ENCODE results near the gene SLC8A1.

Gene SLC8A1

GRCh38 chr2:40406485-40407289, 45.2 kb downstream of the SLC8A1 start:
- no peaks in the 10 kb centered on the region for H3K4me1 ChIP-seq (ENCODE audit: insufficient read depth, low read length, poor library complexity, severe bottlenecking)
- H3K9me2 ChIP-seq (replicated peaks; ENCODE audit: low read depth, low read length): no peaks in the 10 kb centered on the region
- H3K9me3 ChIP-seq (ENCODE audit: insufficient read depth, low read depth, low read length): no peaks in the 10 kb centered on the region
- no peaks in the 10 kb centered on the region for H3K36me3 ChIP-seq (ENCODE audit: insufficient read depth, low read length)
- no peaks in the 10 kb centered on the region for H3F3A ChIP-seq (ENCODE audit: low read depth)
- H3K4me3 ChIP-seq (ENCODE audit: low read length, poor library complexity, severe bottlenecking): no peak overlapping the region
- H3K9ac ChIP-seq (ENCODE audit: low read depth, low read length, poor library complexity, severe bottlenecking): no peak overlapping the region
- no peak overlapping the region for H3K4me2 ChIP-seq (ENCODE audit: low read depth, low read length, poor library complexity, severe bottlenecking)
- H4K20me1 ChIP-seq (ENCODE audit: insufficient read depth, low read length, poor library complexity, severe bottlenecking): no peaks in the 10 kb centered on the region
- TF ChIP-seq CTCF (conservative IDR thresholded peaks at IDR 0.05; ENCODE audit: low read length): no peak
- no peaks in the 10 kb centered on the region for H3K79me2 ChIP-seq (ENCODE audit: insufficient read depth, low read length)
- no peak overlapping the region for H2AFZ ChIP-seq (ENCODE audit: low read length)
- H3K27me3 ChIP-seq (ENCODE audit: insufficient read depth, low read length, poor library complexity, severe bottlenecking): no peaks in the 10 kb centered on the region

- Histone ChIP-seq H3K79me2 (ENCODE audit: insufficient read depth, low read length) (no peaks in the 10 kb centered on the region), H2AFZ (ENCODE audit: low read length) (no peak overlapping the region), H3K36me3 (ENCODE audit: insufficient read depth, low read length) (no peaks in the 10 kb centered on the region), H3K9me2 (replicated peaks; ENCODE audit: low read depth, low read length) (no peaks in the 10 kb centered on the region), H4K20me1 (ENCODE audit: insufficient read depth, low read length, poor library complexity, severe bottlenecking) (no peaks in the 10 kb centered on the region), H3K4me2 (ENCODE audit: low read depth, low read length, poor library complexity, severe bottlenecking) (no peak overlapping the region), H3F3A (ENCODE audit: low read depth) (no peaks in the 10 kb centered on the region), H3K9ac (ENCODE audit: low read depth, low read length, poor library complexity, severe bottlenecking) (no peak overlapping the region), H3K4me1 (ENCODE audit: insufficient read depth, low read length, poor library complexity, severe bottlenecking) (no peaks in the 10 kb centered on the region), H3K4me3 (ENCODE audit: low read length, poor library complexity, severe bottlenecking) (no peak overlapping the region), H3K9me3 (ENCODE audit: insufficient read depth, low read depth, low read length) (no peaks in the 10 kb centered on the region), H3K27me3 (ENCODE audit: insufficient read depth, low read length, poor library complexity, severe bottlenecking) (no peaks in the 10 kb centered on the region)
- TF ChIP-seq EZH2phosphoT487 (IDR thresholded peaks at IDR 0.05; ENCODE audit: borderline replicate concordance) (no peak), CTCF (conservative IDR thresholded peaks at IDR 0.05; ENCODE audit: low read length) (no peak)
Observed at GRCh38 chr2:40405465-40405864, 46.4 kb downstream of the SLC8A1 start.

DNA sequence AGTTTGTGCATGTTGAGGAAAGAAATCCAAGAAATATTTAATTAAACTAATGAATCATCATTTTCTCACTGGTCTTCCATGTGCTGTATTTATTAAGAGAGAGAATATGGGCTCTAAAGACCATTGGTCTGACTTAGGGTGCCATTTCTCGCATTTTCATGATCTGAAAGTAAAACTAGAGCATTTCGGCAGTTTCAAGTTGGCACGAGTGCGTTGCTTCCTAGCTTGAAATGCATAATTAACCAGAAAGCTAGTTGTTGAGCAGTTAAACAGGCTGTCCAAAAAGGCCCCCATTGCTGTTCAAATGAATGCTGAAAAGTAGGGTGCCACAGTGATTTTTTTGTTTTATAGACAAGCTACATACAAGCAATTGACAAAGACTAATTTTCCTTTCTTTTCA, 47.4 kb downstream of the SLC8A1 start:
- no peak overlapping the region for H3K4me3 ChIP-seq (ENCODE audit: low read length, poor library complexity, severe bottlenecking)
- H3K9me3 ChIP-seq (ENCODE audit: insufficient read depth, low read depth, low read length): no peaks in the 10 kb centered on the region
- TF ChIP-seq EZH2phosphoT487 (IDR thresholded peaks at IDR 0.05; ENCODE audit: borderline replicate concordance) (no peak), CTCF (conservative IDR thresholded peaks at IDR 0.05; ENCODE audit: low read length) (no peak)
- H3K4me2 ChIP-seq (ENCODE audit: low read depth, low read length, poor library complexity, severe bottlenecking): no peak overlapping the region
- no peak overlapping the region for H2AFZ ChIP-seq (ENCODE audit: low read length)
- no peaks in the 10 kb centered on the region for H4K20me1 ChIP-seq (ENCODE audit: insufficient read depth, low read length, poor library complexity, severe bottlenecking)
- no peaks in the 10 kb centered on the region for H3K4me1 ChIP-seq (ENCODE audit: insufficient read depth, low read length, poor library complexity, severe bottlenecking)
- H3K36me3 ChIP-seq (ENCODE audit: insufficient read depth, low read length): no peaks in the 10 kb centered on the region
- H3K9ac ChIP-seq (ENCODE audit: low read depth, low read length, poor library complexity, severe bottlenecking): no peak overlapping the region
- H3F3A ChIP-seq (ENCODE audit: low read depth): no peaks in the 10 kb centered on the region
- H3K27me3 ChIP-seq (ENCODE audit: insufficient read depth, low read length, poor library complexity, severe bottlenecking): no peaks in the 10 kb centered on the region
- H3K79me2 ChIP-seq (ENCODE audit: insufficient read depth, low read length): no peaks in the 10 kb centered on the region
- no peaks in the 10 kb centered on the region for H3K9me2 ChIP-seq (replicated peaks; ENCODE audit: low read depth, low read length)
